Transverse colon (tissue), 4 donors: ENCODE data around the gene PIK3CD. TPM values are rescaled to one million over a fixed set of nuclear protein-coding genes. Genes with fewer than 3 reads are reported as not detected.
A peak's percentile ranks its signal among the peaks of the same experiment; 100 is the strongest.

Source experiments
- DNase-seq: peaks from one replicate; pipeline ENCODE4 v3.0.0-alpha.2; 2019
- H3K27ac ChIP-seq, 4 donors: fragments of 200-600 bp; sonication (generic); 2 replicates each; pipeline ENCODE4 v1.5.1; 2016 to 2018; ENCODE audit warnings: inconsistent platforms in 4 of 4
- H3K27me3 ChIP-seq: fragments of 200-600 bp; sonication (generic); 2 replicates; pipeline ENCODE4 v1.5.1; 2017; ENCODE audit warnings: inconsistent platforms
- H3K36me3 ChIP-seq, 4 donors: fragments of 200-600 bp; sonication (generic); 2 replicates each; pipeline ENCODE4 v1.5.1; 2017 to 2019; ENCODE audit warnings: inconsistent platforms in 4 of 4
- H3K4me1 ChIP-seq, 4 donors: fragments of 200-600 bp; sonication (generic); 2 replicates each; pipeline ENCODE4 v1.5.1; 2017 to 2020; ENCODE audit warnings: inconsistent platforms in 4 of 4
- H3K4me3 ChIP-seq, 4 donors: fragments of 200-600 bp; sonication (generic); 1 replicate in 1 of 4; 2 replicates in 3 of 4; pipeline versions ENCODE4 v1.5.1 to v1.6.1; 2017 to 2019; ENCODE audit warnings: inconsistent platforms in 4 of 4
- H3K9me3 ChIP-seq, 2 donors: fragments of 200-600 bp; sonication (generic); 2 replicates each; pipeline ENCODE4 v1.5.1; 2017 to 2019; ENCODE audit warnings: inconsistent platforms in 2 of 2
- EP300 ChIP-seq: sonication (generic); formaldehyde crosslinking; IDR thresholded peaks from one replicate; pipeline ENCODE4 v1.6.1; 2017; ENCODE audit warnings: antibody characterized with exemption, low read depth
- POLR2A ChIP-seq: fragments of 450-650 bp; IDR thresholded peaks from one replicate; pipeline ENCODE4 v1.6.1; 2016; ENCODE audit warnings: antibody characterized with exemption, mild to moderate bottlenecking, moderate library complexity
- POLR2AphosphoS5 ChIP-seq, 3 donors: sonication (generic); formaldehyde crosslinking; IDR thresholded peaks; one replicate each; pipeline ENCODE4 v1.6.1; 2016; ENCODE audit warnings: antibody characterized with exemption in 3 of 3
- WGBS, 2 donors: methylation state at CpG; one replicate each; pipeline ENCODE4 v1.1.5; 2018; ENCODE audit warnings: low coverage in 1 of 2; 5-methylcytosine and 5-hydroxymethylcytosine counted together
- in situ Hi-C, 4 donors: fragments of 200-750 bp; cut with MboI; loops; one replicate each; pipeline versions ENCODE4 v1.15.0 to v1.15.1; 2017; ENCODE audit warnings: low sequenced_read_pairs in 3 of 4, low pct_ligation_motif_present in 1 of 4, low pct_unique_long_range_greater_than_20kb in 1 of 4
- intact Hi-C: fragments of 100-400 bp; cut with DNase I; formaldehyde crosslinking; loops from one replicate; pipeline ENCODE4 v1.15.1; 2023; ENCODE audit warnings: low total_unique reads
- total RNA-seq, 4 donors: library from RNA; depleted of rRNA; stranded (reverse); fragments of >200 nt; gene quantifications; one replicate each; pipeline ENCODE4 v1.1.0, GENCODE V29; 2016
- TF ChIP-seq, protein P1 (sequence below), 5 experiments: fragments of 200-600 bp in 3 of 5; fragments of 450-650 bp in 2 of 5; sonication (generic) in 3 of 5; IDR thresholded peaks; 1 replicate in 2 of 5; 2 replicates in 3 of 5; pipeline ENCODE4 v1.5.1; 2016 to 2017; ENCODE audit warnings: antibody characterized with exemption in 5 of 5, inconsistent platforms in 3 of 5, mild to moderate bottlenecking in 2 of 5, moderate library complexity in 1 of 5

PIK3CD gene
- total RNA-seq, 4 donors from 2014 or later = 0.20 to 6.7 (median 4.1) TPM

DNA sequence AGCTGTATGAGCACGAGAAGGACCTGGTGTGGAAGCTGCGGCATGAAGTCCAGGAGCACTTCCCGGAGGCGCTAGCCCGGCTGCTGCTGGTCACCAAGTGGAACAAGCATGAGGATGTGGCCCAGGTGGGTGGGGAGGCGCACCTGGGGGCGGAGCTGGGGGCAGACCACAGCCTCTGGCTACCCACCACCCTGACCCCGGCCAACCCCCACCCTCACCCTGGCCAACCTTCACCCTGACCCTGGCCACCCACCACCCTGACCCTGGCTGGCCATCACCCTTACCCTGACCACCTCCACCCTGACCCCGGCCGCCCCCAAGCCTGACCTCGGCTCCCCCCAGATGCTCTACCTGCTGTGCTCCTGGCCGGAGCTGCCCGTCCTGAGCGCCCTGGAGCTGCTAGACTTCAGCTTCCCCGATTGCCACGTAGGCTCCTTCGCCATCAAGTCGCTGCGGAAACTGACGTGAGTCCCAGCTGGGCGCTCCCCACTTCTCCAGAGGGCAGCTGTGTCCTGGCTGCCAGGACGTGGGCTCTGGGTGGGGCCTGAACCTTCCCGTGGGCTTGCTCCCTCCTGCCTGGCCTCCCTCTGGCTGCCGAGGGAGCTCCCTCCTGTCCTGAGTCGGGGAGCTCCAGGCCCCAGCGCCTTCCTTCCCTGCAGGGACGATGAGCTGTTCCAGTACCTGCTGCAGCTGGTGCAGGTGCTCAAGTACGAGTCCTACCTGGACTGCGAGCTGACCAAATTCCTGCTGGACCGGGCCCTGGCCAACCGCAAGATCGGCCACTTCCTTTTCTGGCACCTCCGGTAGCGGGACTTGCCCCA, 69.5 kb downstream of the PIK3CD start:
- intact Hi-C loops (loop anchor here (2.0 to 10.0 kb wide), 2 partner anchors 18 to 144 kb away; no protein-coding TSS in a partner anchor), in situ Hi-C loops (no loop called here)
- peaks cover 0 to 9% (median 0%) of the 10 kb centered on the region in 4 donors for H3K36me3 ChIP-seq
- H3K9me3 ChIP-seq = no peaks in the 10 kb centered on the region
- peaks cover 0 to 15% (median 4%) of the 10 kb centered on the region in 4 donors for H3K4me1 ChIP-seq
- H3K27ac ChIP-seq = no peak overlapping the region
- no peak overlapping the region for H3K4me3 ChIP-seq
- WGBS, 2 donors = 88% methylated on average over 15 of the region's 34 CpGs; no CpG with 5 or more reads in 1 of the 2 donors
- TF ChIP-seq POLR2A (no peak), EP300 (no peak), POLR2AphosphoS5 (IDR thresholded peaks at IDR 0.05) (no peak)
- TF ChIP-seq, protein P1, sequence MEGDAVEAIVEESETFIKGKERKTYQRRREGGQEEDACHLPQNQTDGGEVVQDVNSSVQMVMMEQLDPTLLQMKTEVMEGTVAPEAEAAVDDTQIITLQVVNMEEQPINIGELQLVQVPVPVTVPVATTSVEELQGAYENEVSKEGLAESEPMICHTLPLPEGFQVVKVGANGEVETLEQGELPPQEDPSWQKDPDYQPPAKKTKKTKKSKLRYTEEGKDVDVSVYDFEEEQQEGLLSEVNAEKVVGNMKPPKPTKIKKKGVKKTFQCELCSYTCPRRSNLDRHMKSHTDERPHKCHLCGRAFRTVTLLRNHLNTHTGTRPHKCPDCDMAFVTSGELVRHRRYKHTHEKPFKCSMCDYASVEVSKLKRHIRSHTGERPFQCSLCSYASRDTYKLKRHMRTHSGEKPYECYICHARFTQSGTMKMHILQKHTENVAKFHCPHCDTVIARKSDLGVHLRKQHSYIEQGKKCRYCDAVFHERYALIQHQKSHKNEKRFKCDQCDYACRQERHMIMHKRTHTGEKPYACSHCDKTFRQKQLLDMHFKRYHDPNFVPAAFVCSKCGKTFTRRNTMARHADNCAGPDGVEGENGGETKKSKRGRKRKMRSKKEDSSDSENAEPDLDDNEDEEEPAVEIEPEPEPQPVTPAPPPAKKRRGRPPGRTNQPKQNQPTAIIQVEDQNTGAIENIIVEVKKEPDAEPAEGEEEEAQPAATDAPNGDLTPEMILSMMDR (IDR thresholded peaks at IDR 0.05) = no peak
- no peak for DNase-seq
- no peaks in the 10 kb centered on the region for H3K27me3 ChIP-seq

DNA sequence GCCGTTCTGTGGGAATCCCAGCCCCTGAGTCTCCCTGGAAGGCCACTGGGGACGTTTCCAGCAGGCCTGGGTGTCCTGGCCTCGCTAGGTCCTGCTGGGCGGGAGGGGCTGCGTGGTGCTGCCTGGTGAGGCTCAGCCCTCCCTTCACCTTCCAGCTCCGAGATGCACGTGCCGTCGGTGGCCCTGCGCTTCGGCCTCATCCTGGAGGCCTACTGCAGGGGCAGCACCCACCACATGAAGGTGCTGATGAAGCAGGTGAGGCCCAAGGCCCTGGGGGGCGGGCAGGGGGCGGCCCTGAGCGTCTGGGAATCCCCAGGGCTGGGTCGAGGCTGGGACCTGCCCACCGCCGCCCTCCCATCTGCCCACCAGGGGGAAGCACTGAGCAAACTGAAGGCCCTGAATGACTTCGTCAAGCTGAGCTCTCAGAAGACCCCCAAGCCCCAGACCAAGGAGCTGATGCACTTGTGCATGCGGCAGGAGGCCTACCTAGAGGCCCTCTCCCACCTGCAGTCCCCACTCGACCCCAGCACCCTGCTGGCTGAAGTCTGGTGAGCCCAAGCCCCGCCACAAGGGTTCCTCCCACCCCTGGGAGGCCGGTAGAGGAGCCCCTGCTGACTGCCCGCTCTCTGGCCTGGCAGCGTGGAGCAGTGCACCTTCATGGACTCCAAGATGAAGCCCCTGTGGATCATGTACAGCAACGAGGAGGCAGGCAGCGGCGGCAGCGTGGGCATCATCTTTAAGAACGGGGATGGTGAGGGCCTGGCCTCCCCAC, 70.3 kb downstream of the PIK3CD start:
- in situ Hi-C loops (no loop called here), intact Hi-C loops (loop anchor here (2.0 to 10.0 kb wide), 2 partner anchors 17 to 143 kb away; no protein-coding TSS in a partner anchor)
- 87% methylated on average over 10 of the region's 29 CpGs; no CpG with 5 or more reads in 1 of the 2 donors for WGBS, 2 donors
- Histone ChIP-seq H3K27ac (no peak overlapping the region), H3K4me3 (no peak overlapping the region), H3K4me1 (peaks cover 0 to 15% (median 4%) of the 10 kb centered on the region in 4 donors), H3K9me3 (no peaks in the 10 kb centered on the region), H3K27me3 (no peaks in the 10 kb centered on the region), H3K36me3 (peaks cover 0 to 9% (median 0%) of the 10 kb centered on the region in 4 donors)
- peak; percentile 48 for DNase-seq
- TF ChIP-seq, protein P1 (IDR thresholded peaks at IDR 0.05) = peak; percentile 43 to 75 (median 63)
- TF ChIP-seq POLR2AphosphoS5 (IDR thresholded peaks at IDR 0.05) = no peak

DNA sequence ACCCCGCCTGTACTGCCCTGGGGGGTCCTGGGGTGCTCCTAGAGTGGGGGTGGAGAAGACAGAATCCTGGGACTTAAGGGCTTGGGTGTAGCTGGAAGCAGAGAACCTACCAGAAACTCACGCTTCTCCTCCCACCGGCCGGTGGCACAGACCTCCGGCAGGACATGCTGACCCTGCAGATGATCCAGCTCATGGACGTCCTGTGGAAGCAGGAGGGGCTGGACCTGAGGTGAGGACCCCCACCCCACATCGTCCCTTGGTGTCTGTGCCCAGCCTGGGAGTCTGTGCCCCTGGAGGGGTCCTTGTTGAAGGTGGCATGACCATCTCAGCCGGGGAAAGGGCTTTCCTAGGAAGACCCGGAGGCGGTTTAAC, 70.8 kb downstream of the PIK3CD start:
- Histone ChIP-seq H3K27ac (no peak overlapping the region), H3K27me3 (no peaks in the 10 kb centered on the region), H3K36me3 (peaks cover 0 to 9% (median 0%) of the 10 kb centered on the region in 4 donors), H3K9me3 (no peaks in the 10 kb centered on the region), H3K4me1 (peaks cover 0 to 15% (median 4%) of the 10 kb centered on the region in 4 donors), H3K4me3 (no peak overlapping the region)
- DNase-seq = no peak
- intact Hi-C loops (loop anchor here (10.0 kb wide), 1 partner anchor 142 kb away; no protein-coding TSS in a partner anchor), in situ Hi-C loops (no loop called here)
- WGBS, 2 donors = 87% methylated on average over 10 of the region's 10 CpGs; no CpG with 5 or more reads in 1 of the 2 donors
- TF ChIP-seq POLR2AphosphoS5 (IDR thresholded peaks at IDR 0.05) (no peak), EP300 (no peak), POLR2A (no peak)
- TF ChIP-seq, protein P1 (IDR thresholded peaks at IDR 0.05) = no peak
